HG03571 (cell line): ENCODE measurements around the gene GNG7.
A peak's percentile ranks its signal among the peaks of the same experiment; 100 is the strongest.
"Not testable (repeated sequence)": the region's sequence is repeated elsewhere in the genome, so short reads cannot be mapped to it uniquely, and the experiment has no call there.

Source experiments
- ATAC-seq: cut with Tn5 transposase; IDR thresholded peaks from one replicate; pipeline ENCODE4 v1.9.1; 2021; ENCODE audit not compliant: unreplicated experiment

Gene GNG7

DNA sequence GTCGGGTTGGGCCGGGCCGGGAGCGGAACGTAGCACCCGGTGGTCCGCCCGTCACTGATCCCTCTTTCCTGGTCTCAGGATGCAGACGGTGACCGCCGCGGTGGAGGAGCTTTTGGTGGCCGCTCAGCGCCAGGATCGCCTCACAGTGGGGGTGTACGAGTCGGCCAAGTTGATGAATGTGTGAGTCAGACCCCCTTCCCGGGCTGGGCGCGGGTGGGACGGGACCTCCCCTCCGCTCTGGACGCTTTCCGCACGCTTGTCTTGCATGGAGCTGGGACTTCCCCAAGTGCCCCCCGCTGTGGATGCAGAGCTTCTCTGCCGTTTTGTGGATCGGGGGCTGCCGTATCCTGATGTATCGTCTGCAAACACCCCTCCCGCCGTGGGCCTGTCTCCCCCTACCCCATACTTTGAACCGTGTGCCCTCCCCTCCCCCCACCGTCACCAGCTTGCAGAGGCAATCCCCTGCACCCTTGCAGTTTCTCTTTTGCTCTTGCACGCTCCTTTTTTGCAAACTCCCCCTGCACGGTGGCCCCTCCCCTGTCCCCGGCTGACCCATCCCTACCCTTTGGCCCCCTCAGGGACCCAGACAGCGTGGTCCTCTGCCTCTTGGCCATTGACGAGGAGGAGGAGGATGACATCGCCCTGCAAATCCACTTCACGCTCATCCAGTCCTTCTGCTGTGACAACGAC lies 225.9 kb downstream of the GNG7 start:
- peak; percentile 5 for ATAC-seq

DNA sequence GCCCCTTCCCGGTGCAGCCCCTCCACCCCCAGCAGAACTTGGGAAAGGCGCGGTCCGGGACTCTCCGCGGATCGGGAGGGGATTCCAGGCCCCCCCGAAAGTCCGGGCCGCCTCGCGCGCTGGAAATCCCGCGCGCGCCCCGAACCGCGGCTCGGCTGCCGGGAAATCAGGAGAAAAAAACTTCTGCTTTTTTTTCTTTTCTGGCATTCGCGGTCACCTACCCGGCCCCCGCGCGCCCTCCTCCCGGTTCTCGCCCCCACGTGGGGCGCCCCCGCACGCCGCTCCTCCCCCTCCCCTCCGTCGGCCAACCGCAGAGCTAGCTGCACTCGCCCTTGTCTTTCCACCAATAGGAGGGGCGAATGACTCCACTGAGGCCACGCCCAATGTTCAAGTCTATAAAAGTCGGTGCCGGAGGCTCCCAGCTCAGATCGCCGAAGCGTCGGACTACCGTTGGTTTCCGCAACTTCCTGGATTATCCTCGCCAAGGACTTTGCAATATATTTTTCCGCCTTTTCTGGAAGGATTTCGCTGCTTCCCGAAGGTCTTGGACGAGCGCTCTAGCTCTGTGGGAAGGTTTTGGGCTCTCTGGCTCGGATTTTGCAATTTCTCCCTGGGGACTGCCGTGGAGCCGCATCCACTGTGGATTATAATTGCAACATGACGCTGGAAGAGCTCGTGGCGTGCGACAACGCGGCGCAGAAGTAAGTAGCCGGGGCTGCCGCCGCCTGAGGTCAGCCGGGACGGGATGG lies 226.6 kb downstream of the GNG7 start, which contains the start of gene GADD45B:
Gene GADD45B, plus strand, starts transcription at position 426 of the 749 bp plus-strand sequence. Its CDS starts 232 bp downstream, at position 658.
- peak; percentile 34 for ATAC-seq

DNA sequence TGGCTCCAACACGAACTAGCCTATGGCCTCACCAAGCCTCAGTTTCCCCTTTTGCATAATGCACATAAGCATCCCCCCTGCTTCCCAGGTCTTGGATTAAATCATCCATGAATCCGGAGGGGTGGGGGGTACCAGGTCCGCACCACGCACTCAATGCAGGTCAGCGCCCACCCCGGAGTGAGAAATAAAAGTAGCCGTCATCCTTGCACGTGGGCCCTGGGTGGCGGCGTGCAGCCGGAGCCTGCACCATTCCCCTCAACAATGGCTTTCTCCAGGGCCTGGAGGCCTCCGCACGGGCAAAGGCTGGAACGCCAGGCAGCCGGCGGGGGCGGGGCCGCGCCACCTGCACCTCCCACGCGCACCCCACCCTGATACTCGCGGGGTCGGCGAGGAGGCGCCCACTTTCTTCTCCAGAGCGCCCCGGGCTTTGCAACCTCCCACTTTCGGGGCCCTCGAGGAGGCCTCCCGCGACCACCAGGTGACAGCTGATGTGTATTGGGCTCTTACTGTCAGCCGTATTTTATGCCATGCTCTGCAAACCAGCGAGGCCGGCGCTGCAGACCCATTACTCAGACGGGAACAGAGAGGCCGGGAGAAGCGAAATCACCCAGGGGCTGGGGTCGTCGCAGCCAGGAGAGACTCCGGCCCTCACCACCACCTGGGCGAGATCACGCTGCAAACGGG lies 227.3 kb downstream of the GNG7 start:
- ATAC-seq = no peak

DNA sequence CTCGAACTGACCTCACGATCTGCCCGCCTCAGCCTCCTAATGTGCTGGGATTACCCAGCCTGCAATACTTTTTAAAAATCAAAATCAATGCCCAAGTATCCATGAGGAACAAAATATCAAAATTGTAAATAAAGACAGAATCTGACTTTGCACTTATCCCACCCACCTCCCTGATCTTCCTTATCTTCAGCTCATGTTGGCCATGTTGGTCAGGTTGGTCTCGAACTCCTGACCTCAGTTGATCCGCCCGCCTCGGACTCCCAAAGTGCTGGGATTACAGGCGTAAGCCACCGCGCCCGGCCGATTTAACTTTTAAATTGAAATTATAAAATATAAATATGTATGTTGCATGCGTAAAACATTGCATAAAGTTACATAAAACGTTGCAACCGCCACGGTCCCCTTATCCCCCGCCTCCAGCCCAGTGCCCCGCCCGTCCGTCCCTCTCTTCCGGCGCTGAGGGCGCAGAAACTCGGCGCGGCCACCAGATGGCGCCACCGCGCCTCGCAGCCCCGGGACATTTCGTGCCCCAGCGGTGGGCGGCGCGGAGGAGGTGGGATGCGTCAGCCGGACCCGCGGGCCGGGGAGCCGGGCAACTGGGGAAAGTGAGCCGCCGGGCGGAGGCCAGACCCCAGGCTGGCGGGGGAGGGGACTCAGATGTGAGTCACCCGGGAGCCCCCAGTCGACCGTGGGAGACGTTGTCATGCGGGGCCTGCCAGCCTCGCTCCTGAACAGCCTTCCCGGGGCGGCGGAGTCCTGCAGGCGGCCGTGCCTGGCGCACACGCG lies 228.1 kb downstream of the GNG7 start:
- no peak for ATAC-seq

DNA sequence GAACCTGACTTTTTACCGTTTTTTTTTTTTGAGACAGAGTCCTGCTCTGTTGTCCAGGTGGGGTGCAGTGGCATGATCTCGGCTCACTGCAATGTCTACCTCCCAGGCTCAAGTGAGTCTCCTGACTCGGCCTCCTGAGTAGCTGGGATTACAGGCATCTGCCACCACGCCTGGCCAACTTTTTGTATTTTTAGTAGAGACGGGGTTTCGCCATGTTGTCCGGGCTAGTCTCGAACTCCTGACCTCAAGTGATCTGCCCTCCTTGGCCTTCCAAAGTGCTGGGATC lies 232.6 kb downstream of the GNG7 start:
- not testable (repeated sequence) for ATAC-seq

DNA sequence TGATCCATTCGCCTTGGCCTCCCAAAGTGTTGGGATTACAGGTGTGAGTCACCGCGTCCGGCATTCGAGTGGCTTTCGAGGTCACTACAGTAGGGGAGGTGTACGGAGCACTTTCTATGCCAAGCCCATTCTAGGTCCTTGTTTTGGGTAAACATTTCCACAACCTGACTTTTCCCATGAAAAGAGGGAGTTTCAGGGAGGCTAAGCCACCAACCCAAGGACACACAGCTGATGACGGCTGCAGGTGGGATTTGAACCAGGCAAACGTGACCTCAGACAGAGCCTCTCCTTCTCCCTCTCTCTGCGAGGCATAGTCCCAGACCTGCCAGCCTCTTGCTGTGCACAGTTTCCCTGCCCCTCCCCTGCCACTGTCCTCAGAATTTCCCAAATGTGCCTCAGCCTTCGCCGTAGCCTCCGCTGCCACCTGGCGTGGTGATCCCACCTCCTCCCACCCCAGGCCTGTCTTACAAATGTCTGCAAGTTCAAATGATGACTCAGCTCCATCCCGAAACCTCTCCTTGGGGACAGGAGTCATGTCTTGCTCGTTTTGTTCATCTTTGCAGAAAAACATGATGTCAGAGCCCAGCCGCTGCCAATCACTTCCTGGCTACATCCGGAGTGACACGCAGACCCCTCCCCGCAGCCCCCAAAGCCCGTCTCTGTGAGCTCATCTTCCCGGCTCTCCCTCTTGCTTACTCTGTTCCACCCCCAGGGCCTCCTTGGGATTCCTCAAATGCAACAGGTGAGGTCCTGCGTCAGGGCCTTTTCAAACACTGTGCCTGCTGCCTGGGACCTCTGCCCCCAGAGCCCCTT lies 233.2 kb downstream of the GNG7 start:
- ATAC-seq = no peak

DNA sequence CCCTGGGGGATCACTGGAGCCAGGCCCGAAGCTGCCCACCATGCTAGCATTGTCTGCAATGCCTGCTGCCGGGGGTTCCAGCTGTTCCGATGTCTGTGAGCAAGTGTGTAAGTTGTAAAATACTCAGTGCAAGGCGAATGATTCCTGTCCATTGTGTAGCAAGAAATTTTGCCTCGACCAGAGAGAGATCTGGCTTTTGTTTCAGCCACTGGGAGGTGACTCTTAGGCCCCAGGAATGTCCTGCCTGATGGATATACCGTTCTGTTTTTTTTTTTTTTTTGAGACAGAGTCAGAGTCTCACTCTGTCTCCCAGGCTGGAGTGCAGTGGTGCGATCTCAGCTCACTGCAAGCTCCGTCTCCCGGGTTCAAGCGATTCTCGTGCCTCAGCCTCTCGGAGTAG lies 233.9 kb downstream of the GNG7 start:
- no peak for ATAC-seq

DNA sequence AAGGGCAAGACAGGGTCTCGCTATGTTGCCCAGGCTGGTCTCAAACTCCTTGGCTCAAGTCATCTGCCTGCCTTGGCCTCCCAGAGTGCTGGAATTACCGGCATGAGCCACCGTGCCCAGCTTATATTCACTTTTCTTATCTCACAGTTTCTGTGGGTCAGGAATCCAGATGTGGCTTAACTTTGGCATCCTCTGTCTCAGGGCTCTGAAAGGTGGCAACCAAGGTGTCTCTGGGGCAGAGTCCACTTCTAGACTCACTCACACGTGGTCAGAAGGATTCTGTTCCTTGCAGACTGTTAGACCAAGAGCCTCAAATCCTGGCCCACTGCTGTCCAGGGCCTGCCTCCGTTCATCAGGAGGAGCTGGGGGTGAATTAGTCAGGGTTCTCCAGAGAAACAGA lies 238.1 kb downstream of the GNG7 start:
- ATAC-seq = no peak

DNA sequence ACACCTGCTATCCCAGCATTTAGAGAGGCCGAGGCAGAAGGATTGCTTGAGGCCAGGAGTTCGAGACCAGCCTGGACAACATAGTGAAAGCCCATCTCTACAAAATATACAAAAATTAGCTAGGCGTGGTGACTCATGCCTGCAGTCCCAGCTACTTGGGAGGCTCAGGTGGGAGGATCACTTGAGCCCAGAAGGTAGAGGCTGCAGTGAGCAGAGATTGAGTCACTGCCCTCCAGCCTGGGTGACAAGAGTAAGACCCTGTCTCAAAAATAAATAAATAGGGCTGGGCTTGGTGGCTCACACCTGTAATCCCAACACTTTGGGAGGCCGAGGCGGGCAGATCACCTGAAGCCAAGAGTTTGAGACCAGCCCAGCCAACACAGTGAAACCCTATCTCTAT lies 238.8 kb downstream of the GNG7 start:
- not testable (repeated sequence) for ATAC-seq

DNA sequence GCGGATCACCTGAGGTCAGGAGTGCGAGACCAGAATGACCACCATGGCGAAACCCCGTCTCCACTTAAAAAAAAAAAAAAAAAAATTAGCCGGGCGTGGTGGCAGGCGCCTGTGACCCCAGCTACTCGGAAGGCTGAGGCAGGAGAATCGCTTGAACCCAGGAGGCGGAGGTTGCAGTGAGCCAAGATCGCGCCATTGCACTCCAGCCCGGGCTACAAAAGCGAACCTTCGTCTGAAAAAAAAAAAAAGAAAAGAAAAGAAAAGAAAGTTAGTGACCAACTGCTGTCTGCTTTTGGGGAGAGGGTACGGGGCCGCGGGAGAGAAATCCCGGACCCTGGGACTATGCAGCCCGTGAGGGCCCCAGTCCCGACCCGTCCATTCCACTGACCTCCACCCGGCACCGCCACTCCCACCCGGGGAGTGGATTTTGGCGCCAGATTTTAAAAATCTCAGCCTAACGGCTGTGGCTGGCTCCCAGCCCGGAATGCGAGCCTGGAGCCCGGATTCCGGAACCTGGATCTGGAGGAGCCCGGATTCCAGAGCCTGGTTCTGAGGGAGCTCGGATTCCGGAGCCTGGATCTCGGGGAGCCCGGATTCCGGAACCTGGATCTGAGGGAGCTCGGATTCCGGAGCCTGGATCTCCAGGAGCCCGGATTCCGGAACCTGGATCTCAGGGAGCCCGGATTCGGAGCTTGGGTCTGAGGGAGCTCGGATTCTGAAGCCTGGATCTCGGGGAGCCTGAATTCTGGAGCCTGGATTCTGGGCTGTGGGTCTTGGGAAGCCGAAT lies 239.7 kb downstream of the GNG7 start:
- ATAC-seq = no peak

DNA sequence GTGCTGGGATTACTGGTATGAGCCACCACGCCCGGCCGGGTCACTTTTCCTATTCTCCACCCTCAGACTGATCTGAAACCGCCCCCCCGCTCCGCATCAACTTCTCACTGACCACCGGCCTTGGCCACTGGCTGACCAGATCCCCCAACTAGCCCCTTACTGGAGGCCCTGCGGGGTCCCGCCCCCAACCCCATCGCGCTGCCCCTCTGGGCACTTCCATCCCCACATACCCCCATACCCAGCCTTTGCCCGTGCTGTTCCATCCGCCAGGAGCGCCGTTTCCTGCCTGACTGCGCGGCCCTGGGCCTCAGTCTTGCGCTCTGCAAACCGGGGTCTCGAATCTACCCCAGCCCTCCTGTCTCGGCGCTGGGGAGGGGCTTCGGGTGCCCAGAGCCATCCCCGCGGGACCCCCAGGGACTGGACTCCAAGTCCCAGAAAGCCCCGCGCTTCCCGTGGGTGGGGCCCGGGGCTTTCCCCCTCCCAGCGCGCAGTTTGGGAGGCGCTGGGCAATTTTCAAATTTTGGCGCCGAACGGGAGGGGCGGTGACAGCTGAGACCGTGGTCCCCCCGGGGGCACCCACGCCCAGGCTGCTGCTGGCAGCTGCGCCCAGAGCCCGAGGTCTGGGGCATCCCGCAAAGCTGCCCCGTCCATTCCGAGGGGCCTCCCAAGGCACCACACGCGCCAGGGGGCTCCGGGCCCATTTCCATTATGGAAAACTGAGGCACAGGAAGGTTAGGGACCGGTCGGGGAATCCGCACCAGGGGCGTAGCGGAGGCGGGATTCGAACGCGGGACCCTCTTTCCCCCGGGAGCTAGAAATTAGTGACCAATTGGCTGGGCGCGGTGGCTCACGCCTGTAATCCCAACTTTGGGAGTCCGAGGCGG lies 240.5 kb downstream of the GNG7 start:
- no peak for ATAC-seq
